Activated naive CD4-positive, alpha-beta T cell treated with anti-CD3 and anti-CD28 coated beads, Interleukin-2, amount 50 U/mL, for 16 hours (primary cell): Measurements from ENCODE around the gene GPR89B.
A peak's percentile ranks its signal among the peaks of the same experiment; 100 is the strongest.
"Not testable (repeated sequence)": the region's sequence is repeated elsewhere in the genome, so short reads cannot be mapped to it uniquely, and the experiment has no call there.

ENCODE experiments used
- DNase-seq: peaks from one replicate; pipeline ENCODE4 v3.0.0-alpha.2; 2020

Gene GPR89B

GRCh38 chr1:147942563-147942962 is 14.3 kb downstream of the GPR89B start:
- not testable (repeated sequence) for DNase-seq

GRCh38 chr1:147949517-147949916 is 21.3 kb downstream of the GPR89B start:
- not testable (repeated sequence) for DNase-seq

- DNase-seq = not testable (repeated sequence)
Observed at GRCh38 chr1:147958906-147959305, 30.7 kb downstream of the GPR89B start.

GRCh38 chr1:147959680-147960079 is 31.5 kb downstream of the GPR89B start:
- DNase-seq = not testable (repeated sequence)

- DNase-seq = not testable (repeated sequence)
Observed at GRCh38 chr1:147964575-147964974, 36.4 kb downstream of the GPR89B start.

GRCh38 chr1:147966657-147967056 is 38.4 kb downstream of the GPR89B start:
- DNase-seq = not testable (repeated sequence)

- not testable (repeated sequence) for DNase-seq
Observed at GRCh38 chr1:147978896-147979651, 50.9 kb downstream of the GPR89B start.

GRCh38 chr1:147985374-147985773 is 57.2 kb downstream of the GPR89B start:
- not testable (repeated sequence) for DNase-seq

- DNase-seq = not testable (repeated sequence)
Observed at GRCh38 chr1:147987893-147988292, 59.7 kb downstream of the GPR89B start.

GRCh38 chr1:147992916-147993315 is 64.7 kb downstream of the GPR89B start:
- DNase-seq = not testable (repeated sequence)

- DNase-seq = not testable (repeated sequence)
Observed at GRCh38 chr1:147993400-147993799, 65.2 kb downstream of the GPR89B start.

- not testable (repeated sequence) for DNase-seq
Observed at GRCh38 chr1:147993825-147994615, 65.8 kb downstream of the GPR89B start.

GRCh38 chr1:147996088-147996487 is 67.9 kb downstream of the GPR89B start:
- DNase-seq = not testable (repeated sequence)

GRCh38 chr1:148007724-148008123 is 79.5 kb downstream of the GPR89B start:
- DNase-seq = not testable (repeated sequence)

- no peak for DNase-seq
Observed at GRCh38 chr1:148010527-148010926, 82.3 kb downstream of the GPR89B start.

GRCh38 chr1:148013177-148014144 is 85.2 kb downstream of the GPR89B start:
- not testable (repeated sequence) for DNase-seq

GRCh38 chr1:148014289-148015200 is 86.3 kb downstream of the GPR89B start:
- peak; percentile 13 for DNase-seq

- not testable (repeated sequence) for DNase-seq
Observed at GRCh38 chr1:148024918-148025317, 96.7 kb downstream of the GPR89B start.

GRCh38 chr1:148027004-148027403 is 98.8 kb downstream of the GPR89B start:
- not testable (repeated sequence) for DNase-seq

- DNase-seq = not testable (repeated sequence)
Observed at GRCh38 chr1:148032247-148032646, 104.0 kb downstream of the GPR89B start.

GRCh38 chr1:148032690-148033089 is 104.5 kb downstream of the GPR89B start:
- not testable (repeated sequence) for DNase-seq
